ENCODE measurements around the gene LPP.
"Not testable (repeated sequence)": the region's sequence is repeated elsewhere in the genome, so short reads cannot be mapped to it uniquely, and the experiment has no call there.

The LPP gene

GRCh38 chr3:188434594-188434993 is 280.6 kb downstream of the LPP start:
- peak in 1 of 2 experiments; percentile 40 for DNase-seq (ENCODE audit: low read depth in 2 of 2)

GRCh38 chr3:188435266-188435665 is 281.3 kb downstream of the LPP start:
- DNase-seq (ENCODE audit: low read depth in 2 of 2), result no peak

- no peak for DNase-seq (ENCODE audit: low read depth in 2 of 2)
Observed at GRCh38 chr3:188437926-188438325, 284.0 kb downstream of the LPP start.

- no peak for DNase-seq (ENCODE audit: low read depth in 2 of 2)
Observed at GRCh38 chr3:188439080-188439479, 285.1 kb downstream of the LPP start.

- DNase-seq (ENCODE audit: low read depth in 2 of 2), result no peak
Observed at GRCh38 chr3:188440340-188440972, 286.5 kb downstream of the LPP start.

GRCh38 chr3:188442430-188442829 is 288.5 kb downstream of the LPP start:
- DNase-seq (ENCODE audit: low read depth in 2 of 2), result no peak

- not testable (repeated sequence) for DNase-seq (ENCODE audit: low read depth in 2 of 2)
Observed at GRCh38 chr3:188445175-188445574, 291.2 kb downstream of the LPP start.

- no peak for DNase-seq (ENCODE audit: low read depth in 2 of 2)
Observed at GRCh38 chr3:188446014-188446413, 292.1 kb downstream of the LPP start.

- no peak for DNase-seq (ENCODE audit: low read depth in 2 of 2)
Observed at GRCh38 chr3:188446766-188447165, 292.8 kb downstream of the LPP start.

- DNase-seq (ENCODE audit: low read depth in 2 of 2), result no peak
Observed at GRCh38 chr3:188448813-188449212, 294.9 kb downstream of the LPP start.

- DNase-seq (ENCODE audit: low read depth in 2 of 2), result no peak
Observed at GRCh38 chr3:188449421-188449820, 295.5 kb downstream of the LPP start.

GRCh38 chr3:188452158-188452772 is 298.3 kb downstream of the LPP start:
- DNase-seq (ENCODE audit: low read depth in 2 of 2), result no peak

- no peak for DNase-seq (ENCODE audit: low read depth in 2 of 2)
Observed at GRCh38 chr3:188453431-188454384, 299.8 kb downstream of the LPP start.

GRCh38 chr3:188455748-188456147 is 301.8 kb downstream of the LPP start:
- no peak for DNase-seq (ENCODE audit: low read depth in 2 of 2)

- peak; percentile 48 to 49 for DNase-seq (ENCODE audit: low read depth in 2 of 2)
Observed at GRCh38 chr3:188458756-188459155, 304.8 kb downstream of the LPP start.

GRCh38 chr3:188465311-188465710 is 311.4 kb downstream of the LPP start:
- no peak for DNase-seq (ENCODE audit: low read depth in 2 of 2)

- no peak for DNase-seq (ENCODE audit: low read depth in 2 of 2)
Observed at GRCh38 chr3:188468196-188468595, 314.2 kb downstream of the LPP start.

GRCh38 chr3:188468662-188469061 is 314.7 kb downstream of the LPP start:
- no peak for DNase-seq (ENCODE audit: low read depth in 2 of 2)

GRCh38 chr3:188469228-188469885 is 315.4 kb downstream of the LPP start:
- no peak for DNase-seq (ENCODE audit: low read depth in 2 of 2)

GRCh38 chr3:188470508-188471130 is 316.7 kb downstream of the LPP start:
- DNase-seq (ENCODE audit: low read depth in 2 of 2), result no peak

- DNase-seq (ENCODE audit: low read depth in 2 of 2), result no peak
Observed at GRCh38 chr3:188471723-188472122, 317.8 kb downstream of the LPP start.

GRCh38 chr3:188472336-188472735 is 318.4 kb downstream of the LPP start:
- no peak for DNase-seq (ENCODE audit: low read depth in 2 of 2)
